HT-29 (cell line): Measurements from ENCODE around the gene TMIE. TPM values are rescaled to one million over a fixed set of nuclear protein-coding genes. Genes with fewer than 3 reads are reported as not detected.
"Not testable (repeated sequence)": the region's sequence is repeated elsewhere in the genome, so short reads cannot be mapped to it uniquely, and the experiment has no call there.

Experiments
- DNase-seq: peaks from one replicate; pipeline ENCODE4 v3.0.0-alpha.2; 2015; ENCODE audit warnings: low spot score
- total RNA-seq: library from RNA; depleted of rRNA; stranded (reverse); fragments of >200 nt; shearing (Covaris generic); gene quantifications from 2 replicates; pipeline ENCODE4 v1.2.3, GENCODE V29; 2014

The TMIE gene
- total RNA-seq, 1 experiment from 2014 or later = 0.18 TPM

DNA sequence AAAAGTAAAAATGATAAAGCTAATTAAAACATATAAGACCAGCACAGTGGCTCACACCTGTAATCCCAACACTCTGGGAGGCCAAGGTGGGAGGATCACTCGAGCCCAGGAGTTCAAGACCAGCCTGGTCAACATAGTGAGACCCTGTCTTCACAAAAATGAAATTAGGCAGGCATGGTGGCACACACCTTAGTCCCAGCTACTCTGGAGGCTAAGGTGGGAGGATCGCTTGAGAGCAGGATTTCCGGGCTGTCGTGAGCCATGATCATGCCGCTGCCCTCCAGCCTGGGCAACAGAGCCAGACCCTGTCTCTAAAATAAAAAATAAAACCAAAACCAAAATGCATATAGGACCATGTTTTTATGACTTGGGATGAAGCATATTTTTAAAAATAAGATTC is 21.3 kb downstream of the TMIE start:
- no peak for DNase-seq

DNA sequence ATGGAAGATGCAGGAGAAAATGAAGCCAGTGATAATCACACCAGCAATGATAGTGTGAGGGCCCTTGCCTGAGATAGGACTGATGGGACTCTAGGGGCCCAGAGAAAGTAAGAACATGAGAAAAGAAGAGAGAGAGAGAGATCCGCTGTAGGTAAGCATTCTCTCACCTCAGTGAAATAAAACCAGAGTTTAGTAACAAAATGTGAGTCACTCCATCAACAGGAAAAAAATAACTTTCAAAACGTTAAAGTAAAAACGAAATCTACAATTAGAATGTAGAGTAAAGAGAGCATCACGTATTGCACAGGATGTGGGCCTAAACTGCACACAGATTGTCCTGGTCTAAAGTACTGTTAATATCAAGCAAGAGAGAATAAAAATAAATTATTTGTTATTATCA is 23.2 kb downstream of the TMIE start:
- no peak for DNase-seq

GRCh38 chr3:46725621-46726314 is 24.6 kb downstream of the TMIE start:
- no peak for DNase-seq

GRCh38 chr3:46729038-46729437 is 27.8 kb downstream of the TMIE start:
- no peak for DNase-seq

GRCh38 chr3:46730819-46731218 is 29.6 kb downstream of the TMIE start:
- DNase-seq = no peak

DNA sequence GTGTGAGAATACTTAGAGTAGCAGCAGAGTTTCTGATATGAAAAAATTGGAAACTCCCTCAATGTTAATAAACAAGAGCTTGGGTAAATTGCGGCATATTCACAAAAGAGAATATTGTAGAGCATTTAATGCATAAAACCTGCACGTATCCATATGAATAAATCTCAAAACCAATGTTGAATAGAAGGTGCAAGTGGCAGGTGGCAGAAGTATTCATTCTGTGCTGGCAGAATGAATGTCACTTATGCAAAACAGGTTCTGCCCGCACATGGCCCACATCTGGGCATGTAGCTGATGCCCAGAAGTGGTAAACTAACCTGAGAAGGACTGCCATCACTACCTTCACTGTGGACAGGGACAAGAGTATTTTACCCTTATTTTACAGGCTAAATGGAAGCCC is 30.6 kb downstream of the TMIE start:
- DNase-seq = no peak

DNA sequence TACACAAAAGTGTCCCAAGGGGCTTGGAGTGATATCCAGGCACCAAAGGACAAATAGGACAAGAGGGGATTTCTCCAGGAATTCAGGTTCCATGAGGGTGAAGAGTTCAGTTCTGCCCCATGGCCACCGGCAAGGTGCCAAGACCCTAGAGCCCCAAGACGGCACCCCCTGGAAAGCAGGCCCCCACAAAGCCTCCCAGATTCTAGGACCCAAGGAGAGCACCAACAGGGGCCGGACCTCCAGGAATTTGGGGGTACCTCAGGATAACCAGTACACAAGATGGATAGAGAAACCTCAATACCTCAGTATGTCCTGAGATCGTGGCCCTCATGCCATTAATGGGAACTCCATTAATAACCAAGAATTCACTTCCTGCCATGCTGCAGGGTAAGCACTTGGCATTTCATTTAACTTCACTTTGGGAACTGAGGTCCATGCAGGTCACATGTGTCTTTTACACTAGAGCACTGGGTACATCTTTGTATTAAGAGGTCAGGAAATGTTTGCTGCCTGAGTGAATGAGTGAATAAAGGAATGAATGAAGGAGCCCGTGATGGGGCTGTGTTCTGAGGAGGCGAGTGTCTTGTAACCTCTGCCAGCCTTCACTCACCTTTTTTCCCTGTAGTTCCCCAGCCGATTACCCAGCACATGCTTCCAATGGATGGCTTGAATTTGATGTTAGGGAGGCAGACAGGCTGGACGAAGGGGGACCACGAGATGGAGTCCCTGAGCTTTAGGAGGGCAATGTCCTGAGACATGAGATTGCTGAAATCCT is 32.0 kb downstream of the TMIE start:
- peak; percentile 2 for DNase-seq

GRCh38 chr3:46734773-46735172 is 33.6 kb downstream of the TMIE start:
- DNase-seq = no peak

- no peak for DNase-seq
Measured at GRCh38 chr3:46736006-46736872, 35.0 kb downstream of the TMIE start.

GRCh38 chr3:46737329-46737731 is 36.1 kb downstream of the TMIE start:
- no peak for DNase-seq

DNA sequence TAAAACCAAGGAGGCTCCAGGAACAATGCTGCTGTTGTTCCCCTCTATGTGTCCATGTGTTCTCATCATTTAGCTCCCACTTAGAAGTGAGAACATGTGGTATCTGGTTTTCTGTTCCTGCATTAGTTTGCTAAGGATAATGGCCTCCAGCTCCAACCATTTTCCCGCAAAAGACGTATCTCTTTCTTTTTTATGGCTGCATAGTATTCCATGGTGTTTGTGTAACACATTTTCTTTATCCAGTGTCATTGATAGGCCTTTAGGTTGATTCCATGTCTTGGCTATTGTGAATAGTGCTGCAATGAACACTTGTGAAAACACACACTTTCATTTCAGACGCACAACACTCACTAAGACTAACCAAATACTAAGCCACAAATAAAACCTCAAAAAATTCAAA is 38.4 kb downstream of the TMIE start:
- DNase-seq = not testable (repeated sequence)

GRCh38 chr3:46742992-46743585 is 41.9 kb downstream of the TMIE start:
- DNase-seq = no peak

DNA sequence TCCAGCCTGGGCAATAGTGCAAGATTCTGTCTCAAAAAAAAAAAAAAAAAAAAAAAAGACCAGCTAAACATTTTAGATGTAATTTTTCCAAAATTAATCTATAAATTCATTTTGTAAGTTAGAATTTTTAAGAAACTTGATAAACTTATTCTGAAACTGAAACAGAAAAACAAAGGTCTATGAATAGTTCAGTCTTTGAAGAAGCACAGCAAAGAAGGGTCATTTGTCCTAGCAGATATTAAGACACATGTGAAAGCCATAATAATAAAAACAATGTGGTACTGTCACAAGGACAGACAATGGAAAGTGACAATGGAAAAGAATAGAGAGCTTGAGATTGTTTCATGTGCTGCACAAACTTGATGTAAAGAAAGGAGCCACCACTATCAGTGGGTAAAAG is 45.5 kb downstream of the TMIE start:
- DNase-seq = no peak

DNA sequence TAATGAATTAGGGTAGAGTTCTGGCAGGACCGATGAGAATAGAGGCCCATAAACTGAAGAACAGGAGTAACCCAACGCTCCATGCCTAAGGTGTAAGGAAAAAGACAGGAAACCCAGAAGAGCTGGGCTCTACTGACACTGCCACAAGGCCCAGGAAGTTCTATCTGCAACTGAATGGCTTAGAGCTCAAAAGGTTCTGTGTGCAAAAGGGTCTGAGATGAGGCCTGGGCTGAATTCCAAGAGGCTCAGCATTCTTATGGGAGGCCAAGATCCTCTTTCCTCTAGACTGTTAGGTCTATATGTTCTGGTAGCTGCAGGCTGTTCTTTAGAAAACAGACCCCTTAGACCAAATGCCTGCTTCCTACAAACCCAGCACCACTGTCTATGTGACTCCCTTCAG is 47.0 kb downstream of the TMIE start:
- no peak for DNase-seq

DNA sequence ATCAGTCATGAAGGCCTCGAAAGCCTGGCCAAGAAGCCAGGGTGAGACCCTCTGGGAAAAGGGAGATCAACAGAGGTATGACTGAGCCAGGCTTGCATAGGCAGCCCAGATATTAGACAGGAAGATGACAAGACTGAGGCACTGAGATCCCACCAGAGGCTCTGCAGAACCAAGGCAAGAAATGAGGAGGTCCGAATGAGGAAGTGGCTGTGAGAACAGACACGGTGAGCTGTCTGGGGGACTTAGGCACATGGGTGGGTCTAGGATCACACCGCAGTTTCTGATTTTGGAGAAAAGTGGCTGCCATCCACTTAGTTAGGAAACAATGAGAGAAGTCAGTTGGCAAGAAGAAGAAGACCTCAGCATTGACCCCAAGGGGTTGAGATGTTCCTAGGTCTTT is 47.9 kb downstream of the TMIE start:
- DNase-seq = no peak

DNA sequence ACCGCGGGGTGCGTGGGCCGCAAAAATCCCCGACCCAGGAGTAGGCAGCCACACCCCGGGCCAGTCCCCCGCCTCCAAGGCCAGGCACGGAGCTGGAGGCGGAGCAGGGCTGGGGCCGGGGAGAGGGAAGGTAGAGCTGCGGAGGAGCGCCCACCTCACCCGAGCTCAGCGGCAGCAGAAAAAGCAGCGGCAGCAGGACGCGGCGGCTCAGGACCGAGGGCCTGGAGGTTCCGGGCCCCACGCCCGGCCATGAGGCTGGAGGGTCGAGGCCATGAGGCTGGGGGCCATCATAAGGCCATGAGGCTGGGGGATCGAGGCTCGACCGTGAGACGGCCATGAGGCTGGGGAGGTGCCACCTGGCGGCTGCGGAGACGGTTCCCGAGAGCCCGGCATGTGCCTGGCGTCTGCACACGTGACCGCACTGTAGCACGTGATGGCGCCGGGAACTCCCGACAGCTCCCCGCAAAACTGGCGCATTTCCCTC is 49.4 kb downstream of the TMIE start:
- DNase-seq = no peak

- DNase-seq = not testable (repeated sequence)
Measured at GRCh38 chr3:46753127-46753526, 51.9 kb downstream of the TMIE start.

DNA sequence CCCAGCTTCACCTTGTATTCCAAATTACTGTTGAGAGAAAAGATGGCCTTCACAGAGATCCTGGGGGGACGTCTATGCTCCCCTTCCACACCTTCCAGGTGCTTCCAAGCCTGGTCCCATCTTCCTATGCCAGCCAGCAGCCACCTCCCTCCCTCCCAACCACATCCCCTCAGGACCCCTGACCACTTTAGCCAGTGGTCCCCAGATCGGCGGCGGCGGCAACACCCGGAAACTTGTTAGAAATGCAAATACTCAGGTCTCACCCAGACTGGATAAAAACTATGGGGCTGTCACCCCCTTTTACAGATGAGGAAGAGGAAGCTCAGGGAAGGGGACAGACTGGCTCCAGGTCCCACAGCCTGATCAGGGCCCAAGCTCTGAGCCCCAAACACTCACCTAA is 54.5 kb downstream of the TMIE start:
- DNase-seq = no peak

DNA sequence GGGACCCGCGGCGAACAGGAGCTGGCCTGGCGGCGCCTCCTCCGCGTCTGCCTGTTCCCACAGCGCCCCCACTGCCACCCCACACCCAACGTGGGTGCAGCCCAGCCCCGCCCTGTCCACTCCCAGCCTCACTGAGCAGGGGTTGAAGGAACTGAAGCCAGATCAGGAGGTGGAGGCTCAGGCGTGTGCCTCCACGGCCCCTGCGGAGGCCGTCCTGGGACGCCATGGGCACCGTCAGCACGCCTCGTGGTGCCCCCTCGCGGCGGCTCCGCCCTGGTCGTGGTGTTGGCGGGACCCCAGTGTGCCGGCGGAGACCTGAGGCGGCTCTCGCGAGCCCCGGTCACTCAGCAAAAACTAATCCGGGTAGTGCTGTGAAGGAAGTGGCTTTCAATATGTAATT is 55.5 kb downstream of the TMIE start:
- DNase-seq = no peak

DNA sequence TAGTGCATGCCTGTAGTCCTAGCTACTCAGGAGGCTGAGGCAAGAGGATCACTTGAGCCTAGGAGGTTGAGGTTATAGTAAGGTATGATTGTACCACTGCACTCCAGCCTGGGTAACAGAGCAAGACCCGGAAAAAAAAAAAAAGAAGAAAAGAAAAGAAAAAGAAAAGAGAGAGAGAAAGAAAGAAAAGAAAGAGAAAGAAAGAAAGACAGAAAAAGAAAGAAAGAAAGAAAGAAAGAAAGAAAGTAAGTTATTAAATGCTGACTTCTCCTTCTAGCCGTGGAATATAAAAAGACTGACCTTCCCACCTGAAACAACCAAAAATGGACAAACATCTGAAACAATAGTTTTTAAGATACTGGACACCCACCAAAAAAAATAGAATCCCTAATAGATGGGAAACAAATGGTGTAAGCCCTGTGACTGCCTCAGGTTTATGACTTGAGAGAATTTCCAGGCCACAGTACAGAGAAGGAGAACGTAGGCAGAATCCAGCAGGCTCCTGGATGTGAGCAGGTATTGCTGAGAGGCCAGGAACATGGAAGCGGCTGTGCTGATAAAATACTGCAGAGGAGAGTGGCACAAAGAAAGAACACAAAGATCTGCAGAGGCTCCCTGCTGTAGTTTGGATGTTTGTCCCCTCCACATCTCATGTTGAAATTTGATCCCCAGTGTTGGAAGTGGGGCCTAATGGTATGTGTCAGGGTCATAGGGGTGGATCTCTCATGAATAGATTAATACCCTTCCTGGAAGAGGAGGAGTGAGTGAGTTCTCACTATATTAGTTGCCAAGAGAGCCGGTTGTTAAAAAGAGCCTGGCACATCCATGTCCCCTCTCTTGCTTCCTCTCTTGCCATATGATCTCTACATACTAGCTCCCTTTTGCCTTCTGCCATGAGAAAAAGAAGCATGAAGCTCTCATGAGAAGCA is 58.3 kb downstream of the TMIE start:
- DNase-seq = no peak
